Breast epithelium (tissue), 3 donors: ENCODE results near the gene SCRG1.

Experiments used
- CTCF ChIP-seq, 3 donors: fragments of 450-650 bp; IDR thresholded peaks; one replicate each; pipeline ENCODE4 v1.5.1; 2016 to 2017; ENCODE audit warnings: antibody characterized with exemption in 3 of 3, mild to moderate bottlenecking in 3 of 3, moderate library complexity in 3 of 3
- POLR2A ChIP-seq: fragments of 450-650 bp; IDR thresholded peaks from one replicate; pipeline ENCODE4 v1.6.1; 2016; ENCODE audit warnings: antibody characterized with exemption, mild to moderate bottlenecking, moderate library complexity

- TF ChIP-seq CTCF (IDR thresholded peaks at IDR 0.05) (no peak), POLR2A (no peak)
These were observed 11.2 kb upstream of the SCRG1 start for GRCh38 chr4:173410079-173410478.
